OCI-LY3 (cell line): ENCODE measurements around the gene BTBD9.
A peak's percentile ranks its signal among the peaks of the same experiment; 100 is the strongest.

ENCODE experiments used
- H2AFZ ChIP-seq: fragments of 200-600, 300-600 bp; shearing (Covaris generic); 2 replicates; pipeline ENCODE4 v1.6.0; 2014; ENCODE audit warnings: antibody characterized with exemption, low read depth, low read length
- H3K27ac ChIP-seq: fragments of 200-600, 300-600 bp; sonication (generic); 2 replicates; pipeline ENCODE4 v1.5.1; 2014; ENCODE audit warnings: mild to moderate bottlenecking, low read length, moderate library complexity, mixed read lengths
- H3K27me3 ChIP-seq: fragments of 200-600, 300-600 bp; sonication (generic); 2 replicates; pipeline ENCODE4 v1.6.1; 2014; ENCODE audit warnings: low read depth, low read length, mixed read lengths
- H3K36me3 ChIP-seq: fragments of 200-600, 300-600 bp; sonication (generic); replicated peaks from 2 replicates; pipeline ENCODE3; 2014; ENCODE audit warnings: low read depth, low read length, mixed read lengths
- H3K4me1 ChIP-seq: fragments of 300-600, 200-600 bp; sonication (generic); 2 replicates; pipeline ENCODE4 v1.6.1; 2014; ENCODE audit warnings: low read length, mixed read lengths
- H3K4me2 ChIP-seq: fragments of 200-600, 300-600 bp; sonication (generic); 2 replicates; pipeline ENCODE4 v1.6.1; 2014; ENCODE audit warnings: low read length, mixed read lengths
- H3K4me3 ChIP-seq: fragments of 300-600, 200-600 bp; sonication (generic); 2 replicates; pipeline ENCODE4 v1.5.1; 2014; ENCODE audit warnings: antibody characterized with exemption, mild to moderate bottlenecking, low read length, moderate library complexity
- H3K79me2 ChIP-seq: fragments of 300-600, 200-600 bp; shearing (Covaris generic); 2 replicates; pipeline ENCODE4 v1.6.1; 2014; ENCODE audit warnings: mild to moderate bottlenecking, low read length, mixed read lengths
- H3K9ac ChIP-seq: fragments of 300-600, 200-600 bp; shearing (Covaris generic); 2 replicates; pipeline ENCODE4 v1.6.0; 2014; ENCODE audit warnings: mild to moderate bottlenecking, low read length, moderate library complexity
- H3K9me3 ChIP-seq: fragments of 200-600, 300-600 bp; shearing (Covaris generic); 2 replicates; pipeline ENCODE4 v1.6.1; 2014; ENCODE audit warnings: low read length, mixed read lengths; ENCODE audit not compliant: insufficient read depth
- H4K20me1 ChIP-seq: fragments of 200-600, 300-600 bp; sonication (generic); 2 replicates; pipeline ENCODE4 v1.6.1; 2016; ENCODE audit warnings: low read length, mixed read lengths; ENCODE audit not compliant: insufficient read depth
- CTCF ChIP-seq: fragments of 200-600, 300-600 bp; sonication (generic); IDR thresholded peaks from 2 replicates; pipeline ENCODE4 v1.5.1; 2014; ENCODE audit warnings: antibody characterized with exemption, low read length, low read depth
- EZH2phosphoT487 ChIP-seq: fragments of 200-600 bp; shearing (Covaris generic); IDR thresholded peaks from 2 replicates; pipeline ENCODE4 v1.6.1; 2018; ENCODE audit warnings: antibody characterized with exemption, mixed run types, low read depth

BTBD9 gene

GRCh38 chr6:38367231-38367630 is 272.5 kb downstream of the BTBD9 start:
- no peaks in the 10 kb centered on the region for H3K36me3 ChIP-seq
- H3K79me2 ChIP-seq, result no peaks in the 10 kb centered on the region
- H3K9ac ChIP-seq, result no peak overlapping the region
- peaks cover 23% of the 10 kb centered on the region for H3K4me1 ChIP-seq
- no peak overlapping the region for H2AFZ ChIP-seq
- no peaks in the 10 kb centered on the region for H4K20me1 ChIP-seq
- TF ChIP-seq EZH2phosphoT487, result no peak
- no peak for TF ChIP-seq CTCF
- peak overlapping the region; percentile 8 for H3K4me2 ChIP-seq
- H3K4me3 ChIP-seq, result no peak overlapping the region
- no peak overlapping the region for H3K27ac ChIP-seq
- H3K27me3 ChIP-seq, result no peaks in the 10 kb centered on the region
- H3K9me3 ChIP-seq, result no peaks in the 10 kb centered on the region

DNA sequence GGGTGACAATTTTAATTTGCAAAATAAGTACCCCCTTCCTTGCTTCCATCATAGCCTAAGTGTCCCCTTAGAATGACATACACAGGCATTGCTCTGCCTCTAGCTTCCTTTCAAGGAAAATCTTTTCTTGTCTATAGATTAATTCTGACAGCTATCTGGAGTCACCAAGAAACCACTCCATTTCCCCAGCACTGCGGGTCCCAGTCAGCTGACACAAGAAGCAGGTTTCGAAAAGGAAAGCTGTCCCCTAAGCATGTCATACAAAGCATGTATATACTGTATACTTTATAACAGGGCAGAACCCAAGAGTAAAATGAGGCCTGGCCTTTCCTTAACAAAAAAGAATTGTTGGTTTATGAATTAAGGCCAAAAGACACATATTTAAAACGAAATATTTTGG is 273.5 kb downstream of the BTBD9 start:
- Histone ChIP-seq H2AFZ (no peak overlapping the region), H3K4me3 (no peak overlapping the region), H3K4me2 (no peak overlapping the region), H3K79me2 (no peaks in the 10 kb centered on the region), H3K27me3 (no peaks in the 10 kb centered on the region), H4K20me1 (no peaks in the 10 kb centered on the region), H3K9ac (no peak overlapping the region), H3K9me3 (no peaks in the 10 kb centered on the region), H3K27ac (no peak overlapping the region), H3K36me3 (no peaks in the 10 kb centered on the region), H3K4me1 (peaks cover 23% of the 10 kb centered on the region)
- TF ChIP-seq CTCF, result no peak
- TF ChIP-seq EZH2phosphoT487, result no peak

DNA sequence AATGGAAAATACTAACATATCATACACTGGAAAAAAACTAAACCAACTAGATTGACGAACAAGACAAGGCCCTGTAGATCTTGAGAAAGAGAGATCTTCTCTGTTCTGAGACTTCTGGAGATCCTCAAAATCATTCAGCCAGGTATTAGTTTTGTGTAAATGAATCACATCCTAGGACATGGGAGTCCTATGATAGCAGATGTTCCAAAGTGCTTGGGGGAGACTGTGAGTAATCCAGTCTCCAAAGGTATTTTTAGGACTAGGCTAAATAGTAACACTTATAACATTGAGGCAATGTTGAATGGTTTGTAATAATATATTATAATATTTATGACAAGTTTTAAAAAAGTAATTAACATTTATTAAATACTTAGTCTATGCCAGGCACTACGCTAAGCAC is 275.0 kb downstream of the BTBD9 start:
- Histone ChIP-seq H3K4me2 (no peak overlapping the region), H3K36me3 (no peaks in the 10 kb centered on the region), H3K4me1 (peaks cover 23% of the 10 kb centered on the region), H3K27me3 (no peaks in the 10 kb centered on the region), H4K20me1 (no peaks in the 10 kb centered on the region), H3K79me2 (no peaks in the 10 kb centered on the region), H2AFZ (no peak overlapping the region), H3K9ac (no peak overlapping the region), H3K27ac (no peak overlapping the region), H3K4me3 (no peak overlapping the region), H3K9me3 (no peaks in the 10 kb centered on the region)
- TF ChIP-seq CTCF, result no peak
- TF ChIP-seq EZH2phosphoT487, result no peak

GRCh38 chr6:38364127-38364526 is 275.6 kb downstream of the BTBD9 start:
- no peak overlapping the region for H3K27ac ChIP-seq
- no peaks in the 10 kb centered on the region for H3K9me3 ChIP-seq
- H3K4me3 ChIP-seq, result no peak overlapping the region
- H3K4me1 ChIP-seq, result peaks cover 23% of the 10 kb centered on the region
- TF ChIP-seq EZH2phosphoT487 (no peak), CTCF (no peak)
- H3K9ac ChIP-seq, result no peak overlapping the region
- H3K36me3 ChIP-seq, result no peaks in the 10 kb centered on the region
- no peak overlapping the region for H3K4me2 ChIP-seq
- no peaks in the 10 kb centered on the region for H3K27me3 ChIP-seq
- no peaks in the 10 kb centered on the region for H4K20me1 ChIP-seq
- H3K79me2 ChIP-seq, result no peaks in the 10 kb centered on the region
- no peak overlapping the region for H2AFZ ChIP-seq
